SK-N-SH (cell line): Measurements from ENCODE around the gene TMEM132D. TPM values are rescaled to one million over a fixed set of nuclear protein-coding genes. Genes with fewer than 3 reads are reported as not detected.

Experiments used
- CTCF ChIA-PET: fragments of 300-600, 350-600 bp; formaldehyde crosslinking; extraction: SDS; loops from one replicate; lab custom pipeline; 2021; lab: Yijun Ruan, JAX
- POLR2A ChIA-PET: fragments of 350-600 bp; sonication (Branson Sonifier 250); formaldehyde crosslinking; extraction: SDS; loops from one replicate; lab custom pipeline; 2020; ENCODE audit warnings: antibody characterized with exemption, inconsistent platforms; lab: Yijun Ruan, JAX
- DNase-seq: peaks from one replicate; pipeline ENCODE4 v3.0.0; 2012
- H2AFZ ChIP-seq: fragments of 200-600 bp; sonication (generic); 2 replicates; pipeline ENCODE4 v1.8.1; 2016; ENCODE audit warnings: antibody characterized with exemption, mild to moderate bottlenecking, low read depth
- H3F3A ChIP-seq: fragments of 200-600 bp; sonication (generic); replicated peaks from 2 replicates; pipeline ENCODE3; 2016; ENCODE audit warnings: antibody characterized with exemption, mild to moderate bottlenecking; ENCODE audit not compliant: insufficient read depth
- H3K27ac ChIP-seq, 2 experiments: fragments of 200-500 bp in 1 of 2; fragments of 200-600 bp in 1 of 2; sonication (Bioruptor generic) in 1 of 2; sonication (generic), shearing (Covaris generic) in 1 of 2; 2 replicates each; pipeline versions ENCODE4 v1.5.1 to v1.6.1; 2014 to 2016; ENCODE audit warnings: low read depth in 2 of 2, inconsistent platforms in 1 of 2, low read length in 1 of 2, mild to moderate bottlenecking in 1 of 2, mixed read lengths in 1 of 2
- H3K27me3 ChIP-seq: fragments of 200-600 bp; sonication (generic), shearing (Covaris generic); 2 replicates; pipeline ENCODE4 v1.6.1; 2016; ENCODE audit warnings: mixed run types; ENCODE audit not compliant: insufficient read depth
- H3K36me3 ChIP-seq, 2 experiments: fragments of 200-500 bp in 1 of 2; fragments of 200-600 bp in 1 of 2; sonication (Bioruptor generic) in 1 of 2; sonication (generic) in 1 of 2; replicated peaks in 1 of 2; 2 replicates each; pipeline versions ENCODE3 to v1.5.1; 2014 to 2016; ENCODE audit warnings: low read length in 1 of 2, mild to moderate bottlenecking in 1 of 2; ENCODE audit not compliant: insufficient read depth in 2 of 2, control insufficient read depth in 1 of 2
- H3K4me1 ChIP-seq, 2 experiments: fragments of 200-500 bp in 1 of 2; fragments of 200-600 bp in 1 of 2; sonication (Bioruptor generic) in 1 of 2; sonication (generic), shearing (Covaris generic) in 1 of 2; 2 replicates each; pipeline versions ENCODE4 v1.5.1 to v1.6.1; 2014 to 2016; ENCODE audit warnings: low read depth in 1 of 2, low read length in 1 of 2, mixed run types in 1 of 2; ENCODE audit not compliant: insufficient read depth in 2 of 2, control insufficient read depth in 1 of 2
- H3K4me2 ChIP-seq: fragments of 200-600 bp; sonication (generic), shearing (Covaris generic); 2 replicates; pipeline ENCODE4 v1.6.1; 2017; ENCODE audit warnings: mixed run types
- H3K4me3 ChIP-seq, 2 experiments: fragments of 200-500 bp in 1 of 2; fragments of 200-600 bp in 1 of 2; sonication (Bioruptor generic) in 1 of 2; sonication (generic), shearing (Covaris generic) in 1 of 2; 2 replicates each; pipeline versions ENCODE4 v1.5.1 to v1.8.1; 2014 to 2016; ENCODE audit warnings: low read depth in 2 of 2, inconsistent platforms in 1 of 2, low read length in 1 of 2, mild to moderate bottlenecking in 1 of 2, mixed read lengths in 1 of 2, moderate library complexity in 1 of 2
- H3K79me2 ChIP-seq: fragments of 200-600 bp; sonication (generic); 2 replicates; pipeline ENCODE4 v1.8.1; 2017; ENCODE audit warnings: mild to moderate bottlenecking; ENCODE audit not compliant: insufficient read depth
- H3K9ac ChIP-seq: fragments of 200-600 bp; sonication (generic); 2 replicates; pipeline ENCODE4 v1.6.1; 2017; ENCODE audit warnings: mixed run types
- H3K9me2 ChIP-seq: fragments of 200-600 bp; sonication (generic); 2 replicates; pipeline ENCODE4 v1.6.1; 2017; ENCODE audit warnings: mixed run types
- H3K9me3 ChIP-seq: fragments of 200-600 bp; sonication (generic); 2 replicates; pipeline ENCODE4 v1.6.1; 2017; ENCODE audit warnings: mixed run types, mild to moderate bottlenecking, moderate library complexity
- H4K20me1 ChIP-seq: fragments of 200-600 bp; sonication (generic); 2 replicates; pipeline ENCODE4 v1.6.1; 2017; ENCODE audit warnings: mild to moderate bottlenecking, mixed run types; ENCODE audit not compliant: insufficient read depth
- CHD2 ChIP-seq: fragments of 150-350 bp; IDR thresholded peaks from 2 replicates; pipeline ENCODE4 v1.6.1; 2018; ENCODE audit warnings: low read length; ENCODE audit not compliant: partially characterized antibody
- EP300 ChIP-seq, 2 experiments: IDR thresholded peaks; 2 replicates each; pipeline versions ENCODE4 v1.4.0 to v1.6.1; 2012; ENCODE audit warnings: borderline replicate concordance in 1 of 2, low read depth in 1 of 2, low read length in 1 of 2
- EZH2phosphoT487 ChIP-seq: fragments of 200-600 bp; sonication (generic); IDR thresholded peaks from 2 replicates; pipeline ENCODE4 v1.6.1; 2017; ENCODE audit warnings: low read depth, mixed run types, mild to moderate bottlenecking, antibody characterized with exemption, moderate library complexity, borderline replicate concordance
- FOSL2 ChIP-seq: IDR thresholded peaks from 2 replicates; pipeline ENCODE4 v1.4.0; 2012; ENCODE audit warnings: low read depth, mild to moderate bottlenecking, moderate library complexity, borderline replicate concordance
- FOXJ3 ChIP-seq: sonication (generic); formaldehyde crosslinking; IDR thresholded peaks from 2 replicates; pipeline ENCODE4 v1.5.1; 2020; ENCODE audit warnings: mild to moderate bottlenecking, missing genetic modification reagents
- JUND ChIP-seq: IDR thresholded peaks from 2 replicates; pipeline ENCODE4 v1.4.0; 2012
- MAX ChIP-seq: IDR thresholded peaks from 2 replicates; pipeline ENCODE4 v1.4.0; 2012; ENCODE audit warnings: low read depth
- MEF2A ChIP-seq: IDR thresholded peaks from 2 replicates; pipeline ENCODE4 v1.4.0; 2012; ENCODE audit warnings: low read depth, borderline replicate concordance
- MXI1 ChIP-seq: IDR thresholded peaks from 2 replicates; pipeline ENCODE4 v1.6.1; 2012; ENCODE audit warnings: mild to moderate bottlenecking, low read depth, low read length, improper control_type of control experiment
- NFIC ChIP-seq: IDR thresholded peaks from 2 replicates; pipeline ENCODE4 v1.4.0; 2012; ENCODE audit warnings: borderline replicate concordance
- POLR2AphosphoS5 ChIP-seq: IDR thresholded peaks from 2 replicates; pipeline ENCODE4 v1.6.1; 2012; ENCODE audit warnings: low read depth, low read length
- RAD21 ChIP-seq: IDR thresholded peaks from 2 replicates; pipeline ENCODE4 v1.6.1; 2012; ENCODE audit warnings: mild to moderate bottlenecking, low read length
- RXRA ChIP-seq: IDR thresholded peaks from 2 replicates; pipeline ENCODE4 v1.4.0; 2012; ENCODE audit warnings: low read depth, mild to moderate bottlenecking, borderline replicate concordance
- TEAD4 ChIP-seq: IDR thresholded peaks from 2 replicates; pipeline ENCODE4 v1.4.0; 2012; ENCODE audit warnings: mild to moderate bottlenecking, borderline replicate concordance; ENCODE audit not compliant: insufficient read depth
- WGBS: methylation state at CpG from one replicate; pipeline ENCODE4 v1.1.6; 2017; ENCODE audit warnings: low lambda C conversion rate; 5-methylcytosine and 5-hydroxymethylcytosine counted together
- polyA plus RNA-seq, 3 experiments: library from polyadenylated mRNA; depleted of rRNA; stranded (reverse); fragments of >200 nt; gene quantifications; 2 replicates each; pipeline ENCODE4 v1.2.3, GENCODE V29; 2012
- TF ChIP-seq, protein P1 (sequence below): IDR thresholded peaks from 2 replicates; pipeline ENCODE4 v1.4.0; 2012; ENCODE audit warnings: low read depth, borderline replicate concordance
- TF ChIP-seq, protein P2 (sequence below): fragments of 200-600 bp; sonication (generic); IDR thresholded peaks from 2 replicates; pipeline ENCODE4 v1.6.1; 2017; ENCODE audit warnings: antibody characterized with exemption, mild to moderate bottlenecking, moderate library complexity
- TF ChIP-seq, protein P3 (sequence below): fragments of 150-350 bp; IDR thresholded peaks from 2 replicates; pipeline ENCODE4 v1.6.1; 2017; ENCODE audit warnings: antibody characterized with exemption, low read length, low read depth, borderline replicate concordance

The TMEM132D gene
- polyA plus RNA-seq, 1 of the 3 experiments (the other 2 are of a cell fraction): not detected

- Histone ChIP-seq H3K27ac (no peak overlapping the region), H3K27me3 (no peaks in the 10 kb centered on the region), H2AFZ (no peak overlapping the region), H3K4me2 (no peak overlapping the region), H3K9me3 (no peaks in the 10 kb centered on the region), H3K4me1 (no peaks in the 10 kb centered on the region), H3K79me2 (no peaks in the 10 kb centered on the region; the same call in 1 of the 2 replicates), H3K9ac (no peak overlapping the region), H4K20me1 (no peaks in the 10 kb centered on the region), H3K36me3 (no peaks in the 10 kb centered on the region), H3K9me2 (no peaks in the 10 kb centered on the region), H3F3A (no peaks in the 10 kb centered on the region), H3K4me3 (no peak overlapping the region)
- ChIA-PET POLR2A (no interaction called here), CTCF (no interaction called here)
- 31% methylated on average over 3 of the region's 3 CpGs for WGBS
- no peak for DNase-seq
- no peak for TF ChIP-seq MEF2A
- TF ChIP-seq, protein P1, sequence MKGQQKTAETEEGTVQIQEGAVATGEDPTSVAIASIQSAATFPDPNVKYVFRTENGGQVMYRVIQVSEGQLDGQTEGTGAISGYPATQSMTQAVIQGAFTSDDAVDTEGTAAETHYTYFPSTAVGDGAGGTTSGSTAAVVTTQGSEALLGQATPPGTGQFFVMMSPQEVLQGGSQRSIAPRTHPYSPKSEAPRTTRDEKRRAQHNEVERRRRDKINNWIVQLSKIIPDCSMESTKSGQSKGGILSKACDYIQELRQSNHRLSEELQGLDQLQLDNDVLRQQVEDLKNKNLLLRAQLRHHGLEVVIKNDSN: no peak
- TF ChIP-seq FOXJ3 (CRISPR knock-in tag): no peak
- no peak for TF ChIP-seq EZH2phosphoT487
- TF ChIP-seq MXI1: no peak
- no peak for TF ChIP-seq RXRA
- no peak for TF ChIP-seq FOSL2
Measured at GRCh38 chr12:129841251-129841650, 62.6 kb downstream of the TMEM132D start.

DNA sequence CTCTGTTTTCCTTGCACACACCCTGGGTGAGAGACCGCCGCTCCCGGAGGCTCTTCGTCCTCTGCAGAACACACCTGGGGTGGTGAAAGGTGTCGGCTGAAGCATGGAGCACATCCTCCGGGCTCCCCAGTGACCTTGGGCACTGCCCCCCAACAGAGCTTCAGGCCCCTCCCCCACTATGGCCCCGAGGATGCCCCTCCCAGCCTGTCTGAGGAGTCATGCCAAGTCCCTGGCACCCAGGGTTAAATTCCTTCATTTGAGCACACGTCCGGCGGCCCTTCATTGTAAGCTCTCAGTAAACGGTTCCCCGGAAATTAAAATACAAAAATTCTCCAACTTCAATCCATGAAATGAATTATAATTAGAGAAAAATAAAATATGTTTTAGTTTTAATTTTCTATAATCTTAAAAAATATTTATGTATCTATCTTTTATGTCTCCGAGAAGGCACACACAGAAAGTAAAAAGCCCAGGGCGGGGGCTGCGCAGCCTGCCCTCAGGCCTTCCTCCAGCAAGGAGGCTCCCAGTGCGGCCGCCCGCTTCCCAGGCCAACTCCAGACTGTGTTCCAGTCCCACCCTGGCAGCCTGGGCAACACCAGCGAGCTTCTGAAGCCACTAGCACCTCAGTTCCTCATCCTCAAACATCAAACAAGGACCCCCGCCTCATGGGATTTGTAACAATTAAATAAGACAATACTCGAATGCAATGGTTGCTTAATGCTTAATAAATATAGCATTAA, 63.5 kb downstream of the TMEM132D start:
- Histone ChIP-seq H4K20me1 (no peaks in the 10 kb centered on the region), H3K79me2 (no peaks in the 10 kb centered on the region; the same call in 1 of the 2 replicates)
- TF ChIP-seq, protein P1: no peak
- TF ChIP-seq CHD2: no peak
- no peak for TF ChIP-seq EP300 (IDR thresholded peaks at IDR 0.05; ENCODE audit: borderline replicate concordance in 1 of 2, low read depth in 1 of 2, low read length in 1 of 2)
- TF ChIP-seq TEAD4: no peak
- no peak for TF ChIP-seq FOSL2
- no peak for TF ChIP-seq POLR2AphosphoS5
- no peak for TF ChIP-seq RAD21
- no peak for TF ChIP-seq NFIC
- TF ChIP-seq, protein P2, sequence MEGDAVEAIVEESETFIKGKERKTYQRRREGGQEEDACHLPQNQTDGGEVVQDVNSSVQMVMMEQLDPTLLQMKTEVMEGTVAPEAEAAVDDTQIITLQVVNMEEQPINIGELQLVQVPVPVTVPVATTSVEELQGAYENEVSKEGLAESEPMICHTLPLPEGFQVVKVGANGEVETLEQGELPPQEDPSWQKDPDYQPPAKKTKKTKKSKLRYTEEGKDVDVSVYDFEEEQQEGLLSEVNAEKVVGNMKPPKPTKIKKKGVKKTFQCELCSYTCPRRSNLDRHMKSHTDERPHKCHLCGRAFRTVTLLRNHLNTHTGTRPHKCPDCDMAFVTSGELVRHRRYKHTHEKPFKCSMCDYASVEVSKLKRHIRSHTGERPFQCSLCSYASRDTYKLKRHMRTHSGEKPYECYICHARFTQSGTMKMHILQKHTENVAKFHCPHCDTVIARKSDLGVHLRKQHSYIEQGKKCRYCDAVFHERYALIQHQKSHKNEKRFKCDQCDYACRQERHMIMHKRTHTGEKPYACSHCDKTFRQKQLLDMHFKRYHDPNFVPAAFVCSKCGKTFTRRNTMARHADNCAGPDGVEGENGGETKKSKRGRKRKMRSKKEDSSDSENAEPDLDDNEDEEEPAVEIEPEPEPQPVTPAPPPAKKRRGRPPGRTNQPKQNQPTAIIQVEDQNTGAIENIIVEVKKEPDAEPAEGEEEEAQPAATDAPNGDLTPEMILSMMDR: no peak
- no peak for TF ChIP-seq MAX
- no peak for TF ChIP-seq EZH2phosphoT487
- TF ChIP-seq JUND: no peak
- TF ChIP-seq, protein P3, sequence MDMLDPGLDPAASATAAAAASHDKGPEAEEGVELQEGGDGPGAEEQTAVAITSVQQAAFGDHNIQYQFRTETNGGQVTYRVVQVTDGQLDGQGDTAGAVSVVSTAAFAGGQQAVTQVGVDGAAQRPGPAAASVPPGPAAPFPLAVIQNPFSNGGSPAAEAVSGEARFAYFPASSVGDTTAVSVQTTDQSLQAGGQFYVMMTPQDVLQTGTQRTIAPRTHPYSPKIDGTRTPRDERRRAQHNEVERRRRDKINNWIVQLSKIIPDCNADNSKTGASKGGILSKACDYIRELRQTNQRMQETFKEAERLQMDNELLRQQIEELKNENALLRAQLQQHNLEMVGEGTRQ: no peak
- TF ChIP-seq, all 33 proteins: peak for 0
- Histone ChIP-seq H3K27me3 (no peaks in the 10 kb centered on the region), H3K9me2 (no peaks in the 10 kb centered on the region), H3K9ac (no peak overlapping the region), H3K4me3 (no peak overlapping the region), H3K36me3 (no peaks in the 10 kb centered on the region), H3F3A (no peaks in the 10 kb centered on the region), H3K4me1 (no peaks in the 10 kb centered on the region), H3K9me3 (no peaks in the 10 kb centered on the region), H2AFZ (no peak overlapping the region), H3K27ac (no peak overlapping the region), H3K4me2 (no peak overlapping the region)
- POLR2A ChIA-PET: no interaction called here
- no peak for DNase-seq
- WGBS: 55% methylated on average over 21 of the region's 21 CpGs
- CTCF ChIA-PET: interaction anchor here (0.6 kb wide), 1 partner anchor 24 kb away, joined by 3 read pairs; no protein-coding TSS in a partner anchor
